ENCODE data around the gene MRPL1. TPM values are rescaled to one million over a fixed set of nuclear protein-coding genes. Genes with fewer than 3 reads are reported as not detected.

MRPL1 gene
- total RNA-seq, 4 donors from 2014 or later, result 17.1 to 25.6 (median 20.4) TPM

DNA sequence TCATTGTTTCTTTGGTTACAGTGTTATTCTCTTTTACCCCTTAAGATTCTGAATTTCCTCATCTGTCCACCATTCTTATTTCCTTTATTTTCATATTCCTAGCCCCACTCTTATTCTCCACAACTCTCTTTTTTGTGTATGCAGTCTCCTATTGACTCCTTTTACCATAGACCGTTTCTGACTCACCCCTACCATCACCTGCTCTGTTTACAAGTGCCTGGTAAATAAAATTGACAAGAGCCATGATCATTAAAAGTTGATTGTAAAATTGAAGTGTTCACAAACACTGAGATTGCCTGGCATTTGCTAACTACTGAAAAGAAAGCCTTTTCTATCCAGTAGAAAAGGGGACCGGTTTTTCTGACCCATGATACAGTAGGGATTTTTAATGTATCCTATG, 54.4 kb downstream of the MRPL1 start:
- Histone ChIP-seq H3K9me3 (no peaks in the 10 kb centered on the region), H3K4me1 (no peaks in the 10 kb centered on the region), H3K27ac (no peak overlapping the region), H3K27me3 (no peaks in the 10 kb centered on the region), H3K4me3 (no peak overlapping the region), H3K36me3 (peaks cover 0 to 8% of the 10 kb centered on the region in 2 donors)
- no peak for ATAC-seq
- WGBS, 2 donors (ENCODE audit: low coverage in 1 of 2), result 88 to 92% methylated on average over 2 of the region's 2 CpGs
- TF ChIP-seq EP300 (IDR thresholded peaks at IDR 0.05) (no peak), POLR2AphosphoS5 (IDR thresholded peaks at IDR 0.05) (no peak), CTCF (IDR thresholded peaks at IDR 0.05) (no peak), POLR2A (IDR thresholded peaks at IDR 0.05) (no peak)

- H3K9me3 ChIP-seq, result no peaks in the 10 kb centered on the region
- 86 to 92% methylated on average over 4 to 5 of the region's 5 CpGs for WGBS, 2 donors (ENCODE audit: low coverage in 1 of 2)
- H3K4me3 ChIP-seq, result no peak overlapping the region
- peaks cover 0 to 8% of the 10 kb centered on the region in 2 donors for H3K36me3 ChIP-seq
- no peak for TF ChIP-seq EP300 (IDR thresholded peaks at IDR 0.05)
- no peak for TF ChIP-seq CTCF (IDR thresholded peaks at IDR 0.05)
- TF ChIP-seq POLR2A (IDR thresholded peaks at IDR 0.05), result no peak
- no peak for TF ChIP-seq POLR2AphosphoS5 (IDR thresholded peaks at IDR 0.05)
- H3K27ac ChIP-seq, result no peak overlapping the region
- H3K4me1 ChIP-seq, result no peaks in the 10 kb centered on the region
- H3K27me3 ChIP-seq, result no peaks in the 10 kb centered on the region
- no peak for ATAC-seq
These were observed 55.0 kb downstream of the MRPL1 start for GRCh38 chr4:77917601-77918000.

- TF ChIP-seq CTCF (IDR thresholded peaks at IDR 0.05), result no peak
- TF ChIP-seq POLR2A (IDR thresholded peaks at IDR 0.05), result no peak
- TF ChIP-seq EP300 (IDR thresholded peaks at IDR 0.05), result no peak
- TF ChIP-seq POLR2AphosphoS5 (IDR thresholded peaks at IDR 0.05), result no peak
- no peak overlapping the region for H3K4me3 ChIP-seq
- peak overlapping the region in 2 of 4 donors; percentile 26 for H3K27ac ChIP-seq
- ATAC-seq, result no peak
- no peaks in the 10 kb centered on the region for H3K27me3 ChIP-seq
- H3K4me1 ChIP-seq, result no peaks in the 10 kb centered on the region
- no peaks in the 10 kb centered on the region for H3K9me3 ChIP-seq
- peaks cover 0 to 8% of the 10 kb centered on the region in 2 donors for H3K36me3 ChIP-seq
- WGBS, 2 donors (ENCODE audit: low coverage in 1 of 2), result 87 to 89% methylated on average over 3 of the region's 3 CpGs
These were observed 57.7 kb downstream of the MRPL1 start for GRCh38 chr4:77920371-77920770.

GRCh38 chr4:77921701-77922100, 59.1 kb downstream of the MRPL1 start:
- 47 to 63% methylated on average over 2 to 5 of the region's 5 CpGs for WGBS, 2 donors (ENCODE audit: low coverage in 1 of 2)
- Histone ChIP-seq H3K9me3 (no peaks in the 10 kb centered on the region), H3K36me3 (peaks cover 0 to 8% of the 10 kb centered on the region in 2 donors), H3K4me1 (no peaks in the 10 kb centered on the region), H3K27ac (peak overlapping the region in 1 of 4 donors; percentile 3), H3K4me3 (no peak overlapping the region), H3K27me3 (no peaks in the 10 kb centered on the region)
- no peak for TF ChIP-seq EP300 (IDR thresholded peaks at IDR 0.05)
- TF ChIP-seq POLR2A (IDR thresholded peaks at IDR 0.05), result no peak
- no peak for TF ChIP-seq CTCF (IDR thresholded peaks at IDR 0.05)
- no peak for TF ChIP-seq POLR2AphosphoS5 (IDR thresholded peaks at IDR 0.05)
- ATAC-seq, result peak; percentile 43

DNA sequence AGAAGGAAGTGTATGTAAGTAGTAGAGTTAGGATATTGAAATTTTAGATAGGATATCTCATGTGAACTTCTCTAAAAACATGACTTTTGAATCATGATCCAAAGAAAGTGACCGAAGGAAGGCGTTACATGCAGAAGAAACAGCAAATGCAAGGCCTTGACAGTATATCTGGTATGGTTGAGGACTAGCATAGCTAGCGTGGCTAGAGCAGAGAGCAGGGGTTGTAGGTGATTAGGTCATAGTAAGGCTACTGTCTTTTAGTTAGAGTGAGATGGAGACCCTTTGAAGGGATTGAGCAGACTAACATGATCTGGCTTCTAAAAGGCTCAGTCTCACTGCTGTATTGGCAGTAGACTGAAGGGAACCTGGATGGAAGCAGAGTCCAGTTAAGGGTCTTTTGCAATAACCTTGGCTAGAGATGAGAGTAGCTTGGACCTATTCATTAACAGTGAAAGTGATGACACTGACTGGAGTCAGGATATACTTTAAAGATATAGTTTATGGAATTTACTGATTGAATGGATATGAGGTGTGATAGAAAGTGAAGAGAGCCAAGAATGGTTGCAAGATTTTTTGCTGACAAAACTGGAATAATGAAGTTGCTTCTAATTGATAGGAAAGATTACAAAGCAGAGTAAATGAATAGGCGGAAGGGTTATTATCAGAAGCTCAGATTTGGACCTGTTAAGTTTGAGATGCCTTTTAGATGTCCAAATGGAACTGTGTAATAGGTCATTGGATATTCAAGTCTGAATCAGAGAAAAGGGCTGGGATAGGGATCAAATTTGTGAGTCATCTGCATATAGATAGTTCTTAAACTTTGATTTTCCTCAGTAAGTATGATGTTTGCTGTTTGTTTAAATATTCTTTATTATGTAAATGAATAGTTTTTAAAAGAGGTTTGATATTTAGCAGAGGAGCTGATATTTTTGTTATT, 59.8 kb downstream of the MRPL1 start:
- Histone ChIP-seq H3K36me3 (peaks cover 0 to 8% of the 10 kb centered on the region in 2 donors), H3K4me3 (no peak overlapping the region), H3K27ac (peak overlapping the region in 1 of 4 donors; percentile 3), H3K4me1 (no peaks in the 10 kb centered on the region), H3K9me3 (no peaks in the 10 kb centered on the region), H3K27me3 (no peaks in the 10 kb centered on the region)
- no peak for TF ChIP-seq POLR2AphosphoS5 (IDR thresholded peaks at IDR 0.05)
- ATAC-seq, result no peak
- 95% methylated on average over 4 of the region's 4 CpGs for WGBS, 2 donors (ENCODE audit: low coverage in 1 of 2)

Data from gastroesophageal sphincter (tissue), 4 donors.